HG02970 (cell line): ENCODE measurements around the gene KIAA1549.
"Not testable (repeated sequence)": the region's sequence is repeated elsewhere in the genome, so short reads cannot be mapped to it uniquely, and the experiment has no call there.

Experiments
- ATAC-seq: cut with Tn5 transposase; IDR thresholded peaks from one replicate; pipeline ENCODE4 v1.9.1; 2021; ENCODE audit warnings: mild to moderate bottlenecking, moderate library complexity, moderate number of reproducible peaks; ENCODE audit not compliant: unreplicated experiment, low FRiP score

The KIAA1549 gene

DNA sequence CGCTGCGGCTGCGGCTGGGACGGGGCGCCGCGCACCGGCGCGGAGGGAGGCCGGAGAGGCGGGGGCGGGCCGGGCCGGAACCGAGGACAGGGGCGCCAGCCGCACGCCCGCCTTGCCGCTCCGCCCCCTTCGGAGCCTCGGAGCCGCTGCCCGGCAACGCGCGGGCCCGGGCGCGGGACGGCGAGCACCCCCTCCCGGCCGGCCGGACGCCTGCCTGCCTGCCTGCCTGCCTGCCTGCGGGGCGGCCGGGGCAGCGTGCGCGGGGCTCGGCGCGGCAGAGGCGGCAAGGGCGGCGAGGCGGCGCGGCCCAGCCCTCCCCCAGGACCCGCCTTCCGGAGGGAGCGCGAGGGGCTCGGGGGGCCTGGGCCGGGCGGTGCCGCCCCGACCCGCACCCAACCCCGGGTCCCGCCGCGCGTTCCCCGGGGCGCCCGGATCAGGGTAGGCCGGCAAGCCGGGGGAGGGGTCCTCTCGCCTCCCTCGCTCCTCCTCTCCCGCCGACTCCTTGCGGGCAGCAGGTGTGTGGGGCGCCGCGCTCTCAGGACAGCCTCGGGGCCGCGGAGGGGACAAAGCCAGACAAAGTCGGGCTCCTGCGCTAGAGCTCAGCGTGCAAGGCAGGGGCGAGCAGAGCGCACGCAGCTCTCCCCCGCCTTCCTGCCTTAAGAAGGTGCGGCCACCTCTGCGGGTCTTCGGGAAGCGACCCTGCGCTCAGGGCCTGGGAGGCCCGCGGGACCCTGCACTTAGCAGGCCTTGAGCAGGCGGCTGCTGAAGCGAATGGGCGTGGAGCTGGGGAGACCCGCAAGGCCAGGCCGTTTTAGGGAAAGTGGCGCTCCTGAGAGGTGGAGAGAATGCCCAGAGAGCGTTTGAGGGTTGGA is at the start of gene KIAA1549:
TSS of gene KIAA1549 (minus strand) at position 58 of the 872 bp plus-strand sequence. CDS start 120 bp downstream, outside the sequence.
- ATAC-seq: peak; percentile 84

DNA sequence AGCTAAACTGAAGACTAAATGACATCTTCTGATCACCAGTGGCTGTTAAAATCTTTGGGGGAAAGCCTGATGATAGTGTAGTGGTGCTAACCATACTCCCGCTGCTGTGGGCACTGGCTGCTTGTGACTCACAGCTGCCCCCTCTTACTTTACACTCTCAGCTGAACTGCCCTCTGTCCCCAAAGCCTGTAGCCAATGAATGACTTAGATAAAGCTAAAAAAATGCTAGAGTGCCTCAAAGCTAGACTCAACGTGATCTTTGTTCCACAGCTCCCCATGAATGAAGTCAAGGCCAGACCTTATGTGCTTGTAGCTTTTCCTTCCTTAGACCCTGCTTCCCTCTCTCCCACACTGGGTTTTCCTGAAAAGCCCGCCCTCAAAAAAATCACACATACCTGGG is 48.2 kb upstream of the KIAA1549 start:
- ATAC-seq: no peak

DNA sequence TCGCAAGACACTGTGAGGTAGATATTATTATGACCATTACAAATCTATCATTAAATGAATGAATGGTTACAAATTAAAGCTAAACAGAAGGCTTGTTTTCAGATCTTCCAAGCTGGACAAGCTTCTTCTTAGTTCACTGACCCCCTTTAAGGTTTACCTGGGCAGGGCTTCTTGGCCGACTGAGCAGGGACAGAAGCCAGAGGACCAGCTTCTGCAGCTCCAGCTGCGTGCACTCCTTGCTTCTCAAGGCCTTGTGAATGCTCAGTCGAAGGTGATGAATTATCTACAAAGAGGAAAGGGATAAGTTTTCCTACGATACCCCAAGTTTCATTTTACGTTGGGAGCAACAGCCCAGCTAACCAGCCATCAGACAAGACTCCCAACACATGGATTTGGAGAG is 45.4 kb upstream of the KIAA1549 start:
- ATAC-seq: no peak

DNA sequence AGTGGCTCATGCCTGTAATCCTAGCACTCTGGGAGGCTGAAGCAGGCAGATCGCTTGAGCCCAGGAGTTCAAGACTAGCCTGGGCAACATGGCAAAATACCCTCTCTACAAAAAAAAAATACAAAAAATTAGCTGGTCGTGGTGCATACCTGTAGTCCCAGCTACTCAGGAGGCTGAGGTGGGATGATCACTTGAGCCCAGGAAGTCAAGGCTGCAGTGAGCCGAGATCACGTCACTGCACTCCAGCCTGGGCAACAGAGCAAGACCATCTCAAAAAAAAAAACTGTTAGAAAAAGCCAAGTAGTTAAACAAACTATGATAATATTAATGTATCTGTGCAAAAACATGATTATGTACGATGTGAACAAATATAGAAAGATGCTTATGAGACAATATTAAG is 44.7 kb upstream of the KIAA1549 start:
- ATAC-seq: not testable (repeated sequence)

DNA sequence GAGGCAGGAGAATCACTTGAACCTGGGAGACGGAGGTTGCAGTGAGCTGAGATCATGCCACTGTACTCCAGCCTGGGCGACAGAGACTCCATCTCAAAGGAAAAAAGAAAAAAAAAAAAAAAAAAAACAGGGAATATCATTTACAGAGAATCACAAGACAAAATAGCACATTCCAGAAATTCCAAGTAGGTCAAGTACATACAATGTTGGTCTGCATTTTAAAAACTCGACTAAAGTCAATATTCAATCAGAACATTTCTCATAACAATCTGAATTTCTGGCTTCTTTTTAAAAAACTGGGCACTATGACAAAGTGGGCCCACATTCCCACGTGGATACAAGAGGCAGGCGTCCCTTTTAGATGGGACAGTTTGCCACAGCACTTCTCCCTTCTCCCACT is 41.9 kb upstream of the KIAA1549 start:
- no peak for ATAC-seq

DNA sequence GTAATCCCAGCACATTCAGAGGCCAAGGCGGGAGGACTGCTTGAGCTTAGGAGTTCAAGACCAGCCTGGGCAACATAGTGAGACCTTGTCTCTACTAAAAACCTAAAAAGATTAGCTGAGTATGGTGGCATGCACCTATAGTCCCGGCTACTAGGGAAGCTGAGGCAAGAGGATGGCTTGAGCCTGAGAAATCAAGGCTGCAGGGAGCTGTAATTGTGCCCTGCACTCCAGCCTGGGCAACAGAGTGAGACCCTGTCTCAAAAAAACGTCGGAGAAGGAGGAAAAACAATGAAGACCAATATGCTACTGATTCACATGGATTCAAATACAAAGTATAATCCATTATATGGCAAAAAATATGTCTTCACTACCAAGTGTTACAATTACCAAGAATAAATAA is 41.1 kb upstream of the KIAA1549 start:
- ATAC-seq: no peak

DNA sequence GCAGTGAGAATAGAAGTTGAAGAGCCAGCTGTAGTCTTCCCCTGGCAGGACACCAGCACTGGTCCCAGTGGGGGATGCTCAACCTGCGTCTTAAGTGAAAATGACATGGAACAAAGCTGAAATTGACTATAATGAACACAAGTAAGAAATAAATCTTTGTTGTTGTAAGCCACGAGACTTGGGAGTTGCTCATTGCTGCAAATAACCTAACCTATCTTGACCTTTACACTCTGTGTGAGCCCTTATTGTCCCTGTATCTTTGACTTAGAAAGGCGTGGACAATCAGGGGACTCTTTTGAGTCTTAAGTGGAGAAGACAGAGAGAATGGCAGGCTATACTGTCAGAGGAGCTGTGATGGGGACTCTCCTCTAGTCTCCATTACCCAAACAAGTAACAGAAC is 37.7 kb upstream of the KIAA1549 start:
- ATAC-seq: no peak

DNA sequence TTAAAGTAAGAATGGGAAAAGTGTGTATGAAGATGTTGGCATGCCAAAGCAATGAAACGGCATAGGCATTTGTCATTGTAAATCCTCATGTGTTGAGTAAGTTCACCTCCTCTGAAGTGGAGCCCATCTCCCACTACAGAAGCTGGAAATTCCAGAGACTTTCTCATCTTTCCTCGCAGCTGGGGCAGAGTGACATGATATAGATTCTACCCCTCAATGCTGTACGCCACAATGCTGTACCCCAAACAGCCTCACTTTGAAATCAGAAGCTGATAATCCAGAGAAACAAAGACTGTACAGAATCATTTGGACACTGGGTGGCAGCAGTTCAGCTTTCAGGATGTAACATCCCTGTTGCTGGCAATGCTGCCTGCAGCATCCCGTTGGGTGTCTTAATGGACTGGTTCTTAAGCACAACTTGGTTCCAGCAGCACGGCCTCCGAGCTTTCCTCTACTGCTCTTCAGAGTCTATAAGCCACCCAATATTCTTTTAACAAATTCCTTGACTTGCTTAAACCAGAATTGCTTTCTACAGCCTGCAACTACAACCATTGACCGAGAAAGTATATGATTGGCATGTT is 35.8 kb upstream of the KIAA1549 start:
- ATAC-seq: no peak

DNA sequence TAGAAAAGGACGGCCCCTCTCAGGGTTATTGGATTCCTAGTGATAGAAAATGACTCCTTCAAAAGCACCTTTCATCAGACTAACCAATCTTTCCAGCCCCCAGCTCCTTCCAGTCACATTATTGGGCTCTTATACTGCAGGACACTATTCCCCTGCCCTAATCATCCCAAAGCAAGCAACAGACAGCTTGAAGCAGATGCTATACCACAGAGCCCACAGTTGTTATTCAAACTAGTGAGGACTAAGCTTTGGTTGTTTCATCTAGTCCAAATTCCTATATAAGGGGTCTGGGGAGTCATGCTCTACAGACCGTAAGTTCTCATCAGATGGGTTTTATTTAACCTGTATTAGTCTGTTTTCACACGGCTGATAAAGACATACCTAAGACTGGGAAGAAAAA is 30.2 kb upstream of the KIAA1549 start:
- ATAC-seq: no peak

DNA sequence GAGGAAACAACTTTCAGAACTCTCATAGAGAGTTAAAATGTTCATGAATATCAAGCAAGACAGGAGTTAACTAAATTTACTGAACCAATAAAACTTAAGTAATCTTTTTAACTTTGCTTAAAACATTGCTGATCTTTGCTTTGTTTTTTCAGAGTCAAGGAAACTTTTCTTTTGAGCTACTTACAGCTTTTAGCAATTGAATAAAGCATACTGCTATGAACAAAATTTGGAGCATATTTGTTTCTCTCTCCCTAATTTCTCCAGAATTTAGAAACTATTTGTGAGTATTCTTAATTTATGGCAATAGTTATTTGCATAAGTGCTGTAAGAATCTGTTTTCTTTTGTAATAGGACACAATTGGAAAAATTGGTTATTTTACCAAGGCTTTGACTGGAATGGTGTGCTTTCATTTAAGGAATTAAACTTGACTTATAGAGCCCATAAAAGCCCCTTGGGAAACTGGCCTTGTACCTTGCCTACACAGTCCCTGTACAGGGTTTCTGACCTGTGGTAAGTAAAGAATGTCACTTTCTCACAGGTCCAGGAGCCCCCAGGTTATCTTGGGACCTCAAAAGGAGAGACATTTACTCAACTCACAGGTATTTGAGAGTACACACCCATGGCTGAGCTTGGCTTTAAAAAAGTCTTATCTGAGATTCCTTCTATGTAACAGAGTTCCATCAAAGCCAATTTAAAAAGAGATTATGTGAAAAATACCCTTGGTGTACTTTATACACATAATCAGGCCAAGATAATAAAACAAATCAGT is 23.3 kb upstream of the KIAA1549 start:
- no peak for ATAC-seq

DNA sequence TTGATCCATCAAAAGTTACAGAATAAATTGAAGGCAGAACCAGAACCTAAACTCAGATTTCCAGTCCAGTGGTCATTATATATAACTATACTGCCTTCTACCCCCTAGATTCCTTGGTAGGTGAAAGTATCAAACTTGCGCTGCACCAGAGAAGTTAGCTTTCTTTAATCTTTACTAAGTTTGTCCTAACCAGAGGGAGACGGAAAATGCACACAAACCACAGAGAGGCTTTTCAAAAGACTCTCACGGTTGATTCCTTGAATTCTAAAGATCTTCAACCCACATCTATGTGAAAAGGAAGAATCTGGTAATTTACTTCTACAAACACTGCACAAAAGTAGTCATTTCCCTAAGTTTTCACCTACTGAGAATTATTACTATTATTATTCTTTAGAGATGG is 18.2 kb upstream of the KIAA1549 start:
- no peak for ATAC-seq

DNA sequence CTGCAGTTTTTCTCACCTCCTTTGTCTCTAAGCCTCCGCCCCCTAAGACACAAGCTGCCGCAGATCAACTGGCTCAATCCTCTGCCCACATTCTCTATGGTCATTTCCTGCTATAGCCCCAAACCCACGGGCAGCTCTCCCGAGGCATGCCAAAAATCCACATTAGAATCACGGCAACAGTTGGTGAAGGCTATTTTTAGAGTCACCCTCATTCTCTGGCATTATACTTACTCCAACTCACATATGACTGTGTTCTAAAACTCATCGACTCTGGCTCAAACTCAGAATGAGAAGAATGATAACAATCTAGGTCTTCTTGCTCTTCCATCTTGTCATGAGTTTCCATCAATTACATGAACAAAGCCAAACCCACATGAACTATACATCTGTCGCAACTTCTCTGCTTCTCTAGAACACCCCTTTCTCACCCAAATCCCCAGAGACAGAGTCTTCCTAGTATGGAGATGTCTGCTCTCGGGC is 10.9 kb upstream of the KIAA1549 start:
- ATAC-seq: no peak

DNA sequence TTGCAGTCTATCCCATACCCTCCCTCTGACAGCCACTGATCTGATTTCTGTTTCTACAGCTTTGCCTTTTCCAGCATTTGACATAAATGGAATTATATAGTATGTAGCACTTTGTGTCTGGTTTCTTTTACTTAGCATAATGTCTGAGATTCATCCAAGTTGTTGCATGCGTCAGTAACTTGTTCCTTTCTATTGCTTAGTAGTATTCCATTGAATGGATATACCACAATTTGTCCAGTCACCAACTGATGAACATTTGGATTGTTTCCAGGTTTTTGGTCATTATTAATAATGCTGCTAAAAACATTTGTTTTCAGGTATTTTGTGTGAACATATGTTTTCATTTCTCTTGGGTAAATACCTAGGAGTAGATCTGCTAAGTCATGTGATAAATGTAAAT is 6.5 kb upstream of the KIAA1549 start:
- ATAC-seq: no peak

DNA sequence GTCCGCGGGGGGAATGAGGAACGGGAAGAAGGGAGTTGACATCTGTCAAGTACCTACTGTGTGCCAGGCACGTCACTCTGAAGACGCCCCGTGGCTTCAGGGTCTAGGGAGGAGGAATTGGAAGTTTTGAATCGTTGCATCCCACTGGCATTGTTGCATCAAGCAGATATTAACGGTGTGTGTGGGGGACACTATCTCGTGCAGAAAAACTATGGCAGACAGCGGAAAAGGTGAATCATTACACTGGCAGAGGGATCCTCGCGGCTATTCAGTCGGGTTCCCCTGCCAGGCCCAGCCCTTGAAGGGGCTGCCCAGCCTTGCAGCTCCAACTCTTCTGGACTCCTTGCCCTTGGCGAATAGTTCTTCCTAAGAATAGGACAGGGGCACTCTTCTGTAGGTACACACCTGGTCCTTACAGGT is 1.0 kb upstream of the KIAA1549 start:
- ATAC-seq: no peak

DNA sequence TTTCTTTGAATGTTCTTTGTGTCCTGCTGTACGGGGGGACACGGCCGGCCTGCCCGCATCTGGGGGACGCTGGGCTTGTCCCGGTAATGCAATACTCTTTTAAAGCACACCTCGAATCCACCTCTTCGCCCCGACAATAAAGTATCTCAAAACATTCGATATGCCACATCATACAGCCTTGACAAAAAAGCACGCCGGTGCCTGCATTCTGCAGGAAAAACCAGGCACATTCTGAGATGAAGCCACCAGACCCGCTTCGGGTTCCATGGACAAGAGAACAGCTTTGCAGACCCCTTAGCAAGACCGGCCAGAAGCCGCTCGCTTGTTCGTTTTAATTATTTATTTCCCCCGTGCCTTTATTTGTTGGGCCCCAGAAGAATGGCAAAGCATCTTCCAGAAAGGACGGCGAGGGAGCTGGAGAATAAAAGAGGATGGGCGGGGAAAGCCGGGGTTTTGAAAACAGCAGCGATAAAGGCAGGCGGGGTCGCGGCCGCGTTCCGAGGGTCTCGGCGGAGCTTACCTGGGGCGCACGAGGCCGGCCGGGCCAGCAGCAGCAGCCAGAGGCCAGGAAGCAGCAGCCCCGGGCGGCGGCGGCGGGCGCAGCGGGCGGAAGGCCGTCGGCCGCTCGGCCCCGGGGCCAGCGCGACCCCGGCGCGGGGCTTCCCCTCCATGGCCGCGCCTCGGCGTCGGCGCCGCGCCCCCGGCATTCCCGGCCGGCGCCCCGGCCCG is 462 bp downstream of the KIAA1549 start:
- ATAC-seq: peak; percentile 39

DNA sequence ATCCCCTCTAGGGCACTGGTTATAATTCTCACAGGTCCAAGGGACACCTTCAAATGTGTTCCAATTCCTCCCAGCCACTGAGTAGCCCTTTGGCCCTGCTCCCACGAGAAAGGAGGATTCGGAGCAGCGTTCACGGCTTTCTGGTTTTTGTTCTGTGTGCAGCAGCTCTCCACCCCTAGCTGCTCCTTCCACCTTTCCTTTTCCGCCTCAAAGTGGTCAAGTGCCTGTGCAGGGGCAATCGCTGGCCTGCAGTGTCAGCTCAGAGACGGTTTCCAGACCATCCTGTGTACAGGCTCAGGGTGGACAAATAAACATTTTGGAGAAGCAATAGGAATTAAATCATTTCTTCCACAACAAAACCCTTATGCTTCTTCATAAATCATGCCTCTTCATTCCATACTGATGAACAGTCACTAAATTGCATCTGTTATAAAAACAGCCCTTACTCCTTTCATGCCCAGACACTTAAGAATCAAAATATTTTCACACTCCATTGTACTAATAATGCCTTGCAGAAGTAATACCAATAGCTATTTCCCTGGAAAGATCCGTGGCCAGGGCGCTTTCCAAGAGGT is 1.1 kb downstream of the KIAA1549 start:
- no peak for ATAC-seq

DNA sequence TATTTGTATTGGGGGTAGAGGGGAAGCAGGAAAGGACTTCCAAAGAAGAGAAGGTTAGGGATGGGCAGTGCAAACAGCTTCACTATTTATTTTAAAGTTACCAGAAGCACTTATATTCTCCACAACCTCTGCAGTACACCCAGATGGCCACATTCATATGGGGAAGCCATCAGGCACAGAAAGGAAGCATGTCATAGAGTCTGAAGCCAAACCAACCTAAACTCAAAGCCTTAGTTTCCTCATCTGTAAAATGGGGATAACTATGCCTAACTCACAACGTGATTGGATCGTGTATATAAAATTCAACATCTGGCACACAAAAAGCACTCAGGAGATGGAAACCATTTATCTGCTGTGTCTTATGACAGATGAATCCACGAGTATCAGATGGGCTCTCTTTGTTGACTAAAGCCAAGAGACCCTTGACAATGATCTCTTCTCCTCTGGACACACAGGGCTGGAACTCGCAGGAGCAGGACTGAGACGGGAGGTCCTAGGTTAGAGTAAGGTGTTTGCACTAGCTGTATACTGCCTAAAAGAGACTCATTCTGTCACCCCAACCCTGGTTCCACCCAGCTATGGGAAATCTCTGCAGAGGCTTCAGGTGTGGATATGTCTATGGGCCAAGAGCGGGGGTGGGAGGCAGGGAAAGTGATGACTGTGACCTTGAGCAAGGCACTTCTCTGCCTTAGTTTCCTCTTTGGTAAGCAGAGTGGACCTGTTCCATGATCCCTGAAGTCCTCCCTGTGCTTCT is 1.8 kb downstream of the KIAA1549 start:
- no peak for ATAC-seq

DNA sequence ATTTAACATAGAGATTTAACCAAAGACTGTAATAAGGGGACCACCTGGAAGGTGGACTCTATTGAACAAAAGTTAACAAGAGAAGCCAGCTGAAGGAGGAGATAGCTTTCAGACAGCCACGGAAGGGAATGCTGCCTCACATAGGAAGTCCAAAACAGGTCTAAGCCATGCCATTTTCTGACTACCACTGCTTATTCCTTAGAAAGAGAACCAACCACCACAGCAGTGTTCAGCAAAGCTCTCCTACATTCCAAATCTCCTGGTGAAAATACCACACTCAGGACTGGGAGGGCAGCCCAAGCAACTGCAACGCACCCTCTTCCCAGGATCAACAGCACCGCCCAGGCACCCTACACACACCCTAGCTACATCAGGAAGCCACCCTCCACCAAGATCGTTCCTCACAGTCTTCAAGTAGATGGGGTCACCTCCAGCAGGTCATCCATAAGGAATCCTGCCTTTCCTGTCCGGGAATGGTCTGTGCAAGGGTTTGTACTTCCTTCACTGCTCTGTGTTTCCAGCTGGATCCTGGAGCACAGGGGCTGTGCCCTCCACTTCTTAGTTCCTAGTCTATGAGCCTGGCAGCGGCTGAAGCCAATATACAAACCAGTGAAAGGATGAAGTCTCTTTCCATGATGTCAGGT is 2.5 kb downstream of the KIAA1549 start:
- no peak for ATAC-seq

DNA sequence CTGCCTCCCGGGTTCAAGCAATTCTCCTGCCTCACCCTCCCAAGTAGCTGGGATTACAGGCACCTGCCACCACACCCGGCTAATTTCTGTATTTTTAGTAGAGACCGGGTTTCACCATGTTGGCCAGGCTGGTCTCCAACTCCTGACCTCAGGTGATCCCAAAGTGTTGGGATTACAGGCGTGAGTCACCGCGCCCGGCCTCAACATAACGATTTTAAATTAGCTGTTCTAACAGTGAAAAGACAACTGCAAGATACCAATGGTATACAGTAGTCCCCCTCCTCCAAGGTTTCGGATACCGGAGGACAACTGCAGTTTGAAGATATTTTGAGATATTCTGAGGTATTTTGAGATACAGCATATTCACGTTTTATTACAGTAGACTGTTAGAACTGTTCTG is 5.0 kb downstream of the KIAA1549 start:
- not testable (repeated sequence) for ATAC-seq
